Esophagus mucosa (tissue), 1 donor: ENCODE results near the gene PTGIR. TPM values are rescaled to one million over a fixed set of nuclear protein-coding genes. Genes with fewer than 3 reads are reported as not detected.
"Not testable (repeated sequence)": the region's sequence is repeated elsewhere in the genome, so short reads cannot be mapped to it uniquely, and the experiment has no call there.

Experiments used
- ATAC-seq: fragments of 200-7000 bp; cut with Tn5 transposase; one replicate; pipeline ENCODE4 v1.9.1; 2020
- total RNA-seq: library from RNA; stranded (reverse); gene quantifications from one replicate; pipeline ENCODE4 v1.2.4, GENCODE V29; 2023
- donor health status: DM: yes; HTN: yes; CAD: no.

Gene PTGIR
- total RNA-seq, 1 donor from 2014 or later = 0.12 TPM

DNA sequence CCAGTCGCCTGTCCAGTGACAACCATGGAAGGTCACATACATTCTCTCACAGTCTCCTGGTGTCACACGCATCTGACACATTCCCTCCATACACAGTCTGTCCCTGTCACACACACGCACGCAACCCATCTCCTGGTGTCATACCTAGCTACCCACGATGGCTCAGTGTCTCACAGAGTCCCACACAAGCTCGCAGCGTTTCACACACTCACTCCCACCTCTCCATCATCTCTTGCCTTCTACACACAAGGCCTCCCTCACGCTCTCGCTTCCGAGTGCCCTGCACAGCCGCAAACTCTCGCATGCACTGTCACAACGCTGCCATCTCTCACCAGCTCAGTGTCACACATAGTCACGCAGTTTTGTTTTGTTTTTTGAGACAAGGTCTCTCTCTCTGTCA is 12.3 kb upstream of the PTGIR start:
- ATAC-seq = no peak

DNA sequence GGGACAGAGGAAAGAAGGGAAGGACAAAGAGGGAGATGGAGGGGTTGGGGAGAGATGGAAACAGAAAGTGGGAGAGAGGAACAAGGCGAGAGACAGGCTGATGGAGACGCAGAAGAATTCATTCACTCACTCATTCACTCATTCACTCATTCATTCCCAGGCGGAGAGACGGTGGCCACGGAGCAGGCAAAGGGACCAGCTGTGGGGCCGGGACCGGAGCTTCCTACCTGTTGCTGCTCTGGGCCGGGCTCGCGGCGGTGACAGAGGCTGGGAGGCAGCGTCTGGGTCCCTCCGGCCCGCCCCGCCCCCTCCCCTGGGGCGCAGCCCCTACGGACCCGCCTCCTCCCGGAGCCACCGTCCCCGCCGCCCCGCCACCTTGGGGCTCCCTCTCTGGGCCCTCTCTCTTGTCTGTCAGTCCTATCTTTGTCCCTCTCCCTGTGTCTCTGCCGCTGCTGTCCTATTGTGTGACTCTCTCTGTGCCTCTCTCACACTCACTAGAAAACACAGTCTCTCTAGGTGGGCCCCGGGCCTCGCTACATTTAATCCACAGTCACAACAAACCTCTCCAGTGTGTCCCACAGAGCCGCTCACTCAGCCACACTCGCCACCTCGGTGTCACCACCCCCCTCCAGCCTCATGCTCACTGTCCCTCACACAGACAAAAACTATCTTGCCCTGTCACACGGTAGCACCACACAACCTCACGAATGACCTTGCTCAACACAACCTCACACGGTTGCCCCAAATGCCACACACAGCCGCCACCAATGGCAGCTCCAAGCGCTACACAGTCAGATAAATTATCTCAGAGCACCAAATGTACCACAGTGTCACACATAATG is 11.3 kb upstream of the PTGIR start, which contains the start of gene GNG8:
Gene GNG8, minus strand, starts transcription at position 283 of the 842 bp plus-strand sequence. CDS start 1,520 bp downstream, outside the sequence.
- no peak for ATAC-seq

DNA sequence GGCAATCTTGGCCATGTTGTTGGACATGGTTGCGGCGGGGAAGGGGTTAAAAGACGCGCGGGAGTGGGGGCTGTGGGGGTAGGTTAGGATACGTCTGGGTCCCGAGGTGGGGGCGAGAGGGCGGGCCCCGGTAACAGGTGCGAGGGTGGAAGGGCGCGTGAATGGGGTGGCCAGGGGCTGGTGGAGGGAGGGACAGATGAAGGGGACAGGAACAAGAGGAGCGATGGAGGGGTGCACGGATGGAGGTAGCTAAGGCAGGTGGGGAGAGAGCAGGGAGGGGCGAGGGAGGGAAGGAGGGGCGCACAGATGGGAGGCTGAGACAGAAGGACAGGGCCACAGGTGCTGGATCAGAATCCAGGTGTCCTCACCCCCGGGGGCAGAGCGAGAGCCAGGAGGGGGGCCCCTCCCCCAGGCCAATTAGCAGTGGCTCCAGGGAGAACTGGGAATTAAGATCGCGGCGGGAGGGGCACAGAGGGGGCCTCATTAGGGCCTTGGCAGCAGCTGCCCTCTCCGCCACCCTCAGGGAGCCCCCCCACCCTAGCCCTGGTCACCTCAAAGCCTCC is 9.8 kb upstream of the PTGIR start:
- ATAC-seq = no peak

DNA sequence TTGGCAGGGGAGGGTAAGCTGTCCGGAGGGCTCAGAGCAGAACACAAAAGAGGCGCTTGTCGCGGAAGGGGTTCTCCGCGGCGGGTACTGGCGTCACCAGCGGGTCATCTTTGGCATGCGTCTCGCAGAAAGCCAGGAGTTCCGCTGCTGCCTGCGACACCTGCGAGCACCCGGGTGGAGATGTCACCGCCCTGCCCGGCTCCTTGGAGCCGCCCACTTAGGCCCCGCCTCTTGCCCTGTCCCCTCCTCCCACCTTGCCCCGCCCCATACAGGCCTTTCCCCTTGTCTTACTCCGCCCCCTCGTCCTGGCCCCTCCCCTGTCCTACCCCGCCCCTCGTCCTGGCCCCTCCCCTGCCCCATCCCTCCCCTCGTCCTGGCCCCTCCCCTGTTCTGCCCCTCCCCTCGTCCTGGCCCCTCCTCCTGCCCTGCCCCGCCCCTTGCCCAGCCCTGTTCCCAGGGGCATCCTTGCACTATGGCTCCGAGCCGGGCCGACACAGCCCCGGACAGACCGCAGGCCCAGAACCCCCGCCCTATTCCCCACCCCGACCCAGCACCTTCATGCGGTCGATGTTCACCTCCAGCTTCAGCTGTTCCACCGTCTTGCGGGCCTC is 9.3 kb upstream of the PTGIR start:
- peak; percentile 95 for ATAC-seq

DNA sequence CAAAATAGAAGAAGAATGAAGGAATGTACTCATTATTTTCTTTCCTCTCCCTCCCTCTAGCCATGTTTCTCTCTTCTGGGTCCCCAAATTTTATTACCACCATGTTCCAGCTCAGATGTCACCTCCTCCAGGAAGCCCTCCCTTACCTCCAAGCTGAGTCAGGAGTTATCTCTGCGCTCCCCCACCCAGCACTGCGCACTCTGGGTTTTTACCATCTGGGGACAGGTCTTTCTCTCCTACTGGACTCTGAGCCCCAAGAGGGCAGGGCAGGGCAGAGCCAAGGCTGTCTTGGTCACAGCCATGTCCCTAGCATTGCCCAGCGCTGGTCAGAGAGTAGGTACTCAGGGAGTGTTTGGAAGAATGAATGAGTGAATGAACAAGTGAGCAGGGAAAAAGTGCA is 8.2 kb upstream of the PTGIR start:
- ATAC-seq = no peak

DNA sequence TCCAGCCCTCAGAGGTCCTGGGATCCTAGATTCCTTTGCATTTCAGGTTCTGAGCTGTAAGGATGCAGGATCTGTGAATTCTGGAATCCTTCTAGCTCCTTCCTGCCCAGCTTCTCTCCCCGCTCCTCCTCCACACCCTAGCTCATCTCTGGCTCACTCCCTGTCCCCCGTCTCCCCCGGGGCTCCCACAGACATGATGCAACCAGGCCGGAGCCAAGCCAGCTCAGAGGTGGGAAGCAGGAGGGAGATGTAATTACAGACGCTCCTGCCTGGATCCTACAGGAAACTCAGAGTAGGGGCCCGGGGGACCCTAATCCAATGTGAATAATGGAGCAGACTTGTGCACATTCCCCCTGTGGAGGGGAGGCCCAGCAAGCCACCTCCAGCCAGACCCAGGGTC is 6.6 kb upstream of the PTGIR start:
- no peak for ATAC-seq

DNA sequence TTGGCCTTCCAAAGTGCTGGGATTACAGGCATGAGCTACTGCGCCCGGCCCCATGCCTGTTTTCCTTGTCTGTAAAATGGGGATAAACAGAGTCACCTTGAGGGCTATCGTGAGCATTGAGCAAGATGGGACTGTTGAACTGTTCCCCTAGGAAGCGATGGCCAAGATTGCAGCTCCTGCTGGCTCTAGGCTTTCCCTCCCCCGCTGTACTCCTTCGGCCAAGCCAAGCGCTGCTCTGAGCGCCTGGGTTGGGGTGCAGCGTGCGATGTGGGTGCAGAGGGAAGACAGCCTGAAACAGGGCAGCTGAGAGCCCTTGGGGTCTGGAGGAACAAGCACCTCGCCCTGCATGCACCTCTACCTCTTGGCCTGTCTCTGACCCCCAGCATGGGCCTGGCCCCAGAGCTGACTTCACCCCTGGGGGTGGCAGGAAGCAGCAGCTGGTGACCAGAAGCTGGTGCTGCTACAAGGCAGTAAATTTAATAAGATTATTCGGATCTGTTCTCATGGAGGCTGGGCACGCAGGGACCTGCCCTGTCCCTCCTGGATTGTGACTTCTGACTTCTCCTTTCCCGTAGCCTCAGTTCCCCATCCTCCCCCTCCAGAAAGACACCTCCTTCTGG is 5.8 kb upstream of the PTGIR start:
- ATAC-seq = no peak

DNA sequence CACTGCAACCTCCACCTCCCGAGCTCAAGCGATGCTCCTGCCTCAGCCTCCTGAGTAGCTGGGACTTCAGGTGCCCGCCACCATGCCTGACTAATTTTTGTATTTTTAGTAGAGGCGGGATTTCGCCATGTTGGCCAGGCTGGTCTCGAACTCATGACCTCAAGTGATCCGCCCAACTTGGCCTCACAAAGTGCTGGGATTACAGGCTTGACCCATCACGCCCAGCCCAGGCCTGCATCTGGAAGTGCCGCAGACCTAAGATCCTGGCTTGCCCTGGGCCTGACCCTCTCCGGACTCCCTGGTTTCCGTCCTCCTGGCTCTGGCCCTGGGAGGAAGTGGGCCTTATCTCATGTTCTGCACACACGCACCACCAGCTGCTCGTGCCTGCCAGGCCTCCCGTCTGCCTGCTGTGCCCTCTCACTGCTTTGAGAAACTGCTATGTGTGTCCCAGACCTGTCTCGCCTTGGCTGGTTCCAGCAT is 4.7 kb upstream of the PTGIR start:
- no peak for ATAC-seq

DNA sequence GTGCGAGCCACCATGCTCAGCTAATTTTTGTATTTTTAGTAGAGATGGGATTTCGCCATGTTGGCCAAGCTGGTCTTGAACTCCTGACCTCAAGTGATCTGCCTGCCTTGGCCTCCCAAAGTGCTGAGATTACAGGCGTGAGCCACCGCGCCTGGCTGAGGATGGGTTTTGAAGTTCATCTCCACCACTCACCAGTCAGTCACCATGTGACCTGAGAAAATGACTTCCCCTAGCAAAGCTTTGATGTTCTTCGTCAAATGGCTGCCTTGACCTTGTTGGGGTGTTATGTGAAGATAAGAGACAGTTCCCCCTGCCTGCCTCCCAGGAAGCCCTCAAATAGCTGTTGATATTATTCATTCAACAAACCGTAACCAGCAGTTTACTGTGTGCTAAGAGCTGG is 4.1 kb upstream of the PTGIR start:
- ATAC-seq = not testable (repeated sequence)

DNA sequence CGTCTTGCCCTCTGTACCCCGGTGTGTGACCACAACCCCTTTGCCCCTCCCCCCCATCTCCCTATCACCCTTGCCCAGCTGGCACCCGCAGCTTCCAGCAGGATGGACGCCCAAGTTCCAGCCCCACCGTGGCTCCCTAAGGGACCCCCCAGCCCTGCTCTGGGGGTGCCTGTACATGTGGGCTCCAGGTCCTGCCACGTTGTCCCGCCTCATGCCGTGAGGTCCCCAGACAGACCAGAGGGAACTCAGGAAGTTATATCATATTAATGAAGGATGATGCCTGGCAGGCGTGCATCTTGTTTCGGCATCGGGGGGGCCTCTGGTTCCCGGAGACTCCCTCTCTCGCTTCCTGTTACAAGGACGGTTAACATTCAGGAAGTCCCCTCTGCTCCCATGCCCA is 1.6 kb upstream of the PTGIR start:
- ATAC-seq = no peak

DNA sequence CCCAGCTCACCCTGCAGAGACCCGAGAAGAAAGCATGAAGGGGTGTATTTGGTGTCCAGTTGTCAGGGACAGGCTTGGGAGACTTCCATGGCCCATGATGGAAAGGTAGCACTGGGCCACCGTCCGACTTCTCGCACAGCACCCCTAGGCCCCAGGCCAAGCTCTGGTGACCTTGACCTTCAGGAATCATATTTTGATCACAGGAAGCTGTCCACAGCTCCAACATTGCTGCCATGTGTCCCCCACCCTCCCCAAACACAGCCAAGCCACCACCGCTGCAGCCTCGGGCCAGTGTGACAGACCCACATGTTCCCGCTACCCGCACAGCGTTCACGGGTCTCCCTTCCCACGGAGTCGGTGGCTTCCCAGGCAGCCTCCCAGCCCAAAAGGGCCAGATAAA is 842 bp upstream of the PTGIR start:
- no peak for ATAC-seq

DNA sequence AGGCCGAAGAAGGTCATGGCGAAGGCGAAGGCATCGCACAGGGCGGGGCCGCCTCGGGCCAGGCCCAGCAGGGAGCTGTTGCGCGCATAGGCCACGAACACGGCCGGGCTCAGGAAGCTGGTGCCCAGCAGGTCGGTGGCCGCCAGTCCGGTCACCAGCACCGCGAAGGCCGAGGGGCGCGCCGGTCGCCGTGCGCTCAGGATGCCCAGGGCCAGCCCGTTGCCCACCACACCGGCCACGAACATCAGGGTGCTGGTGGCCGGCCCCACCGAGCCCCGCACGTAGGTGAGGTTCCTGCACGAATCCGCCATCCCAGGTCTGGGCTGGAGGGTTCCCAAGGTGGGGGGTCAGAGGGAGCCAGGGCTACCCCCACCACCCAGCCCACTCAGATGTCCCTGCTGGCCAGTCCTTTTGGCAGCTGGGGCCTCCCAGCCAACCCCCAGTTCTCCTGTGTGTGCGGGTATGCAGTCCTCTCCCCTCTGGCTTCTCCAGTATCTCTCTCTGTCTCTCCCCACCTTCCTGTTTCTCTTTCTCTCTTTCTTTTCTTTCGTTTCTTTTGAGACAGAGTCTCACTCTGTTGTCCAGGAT is 880 bp downstream of the PTGIR start:
- ATAC-seq = no peak

DNA sequence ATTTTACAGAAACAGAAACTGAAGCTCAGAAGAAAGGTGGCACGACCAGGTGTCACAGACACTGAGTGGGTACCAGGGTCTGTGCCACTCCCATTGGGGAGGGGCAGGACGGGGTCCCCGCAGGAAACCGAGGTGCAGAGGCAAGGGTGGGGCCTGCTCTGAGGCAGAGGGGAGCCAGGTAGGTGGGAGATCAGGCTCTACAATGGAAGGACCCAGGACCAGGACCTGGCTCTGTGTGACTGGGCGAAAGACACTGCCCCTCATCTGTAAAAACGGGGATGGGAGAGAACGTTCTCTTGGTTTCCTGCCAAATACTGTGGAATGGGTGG is 2.8 kb downstream of the PTGIR start:
- no peak for ATAC-seq

DNA sequence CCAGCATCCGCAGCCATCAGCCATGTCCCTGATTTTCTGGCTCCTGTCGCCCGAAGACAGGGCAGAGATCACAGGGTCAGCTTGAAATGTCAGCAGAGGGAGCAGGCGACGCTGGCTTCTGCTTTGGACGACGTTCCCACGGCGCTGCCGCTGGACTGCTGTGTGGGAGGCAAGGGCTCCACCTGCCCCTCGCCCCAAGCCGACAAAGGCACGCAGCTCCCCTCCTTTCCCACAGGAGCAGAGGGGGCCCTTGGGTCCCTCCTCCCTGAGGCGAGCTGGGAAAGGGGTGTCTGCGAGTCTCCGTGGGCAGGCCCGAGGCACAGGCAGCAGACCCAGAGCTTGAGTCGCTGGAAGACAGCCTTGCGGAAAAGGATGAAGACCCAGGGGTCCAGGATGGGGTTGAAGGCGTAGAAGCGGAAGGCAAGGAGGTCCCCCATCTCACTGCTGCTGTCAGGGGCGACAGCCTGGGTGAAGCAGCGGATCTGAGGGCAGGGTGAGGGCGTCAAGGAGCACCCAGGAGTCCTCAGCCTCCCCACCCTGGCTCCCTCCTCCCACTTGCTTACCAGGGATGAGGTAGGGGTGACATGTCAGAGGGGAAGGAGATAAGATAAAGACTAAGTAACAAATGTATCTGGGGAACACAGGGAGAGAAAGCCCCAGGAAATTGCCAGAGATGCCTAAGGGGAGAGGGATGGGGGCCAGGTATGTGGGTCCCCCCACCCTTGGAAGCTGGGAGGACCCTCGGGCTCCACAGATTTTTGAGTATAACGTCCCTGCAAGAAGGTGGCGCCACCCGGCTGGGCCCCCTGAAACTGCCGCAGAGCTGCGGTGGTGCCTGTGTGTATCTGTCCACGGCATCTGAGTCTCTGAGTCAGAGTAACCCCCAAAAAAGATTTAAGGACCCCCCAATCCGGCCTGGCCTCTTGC is 3.4 kb downstream of the PTGIR start:
- ATAC-seq = no peak

DNA sequence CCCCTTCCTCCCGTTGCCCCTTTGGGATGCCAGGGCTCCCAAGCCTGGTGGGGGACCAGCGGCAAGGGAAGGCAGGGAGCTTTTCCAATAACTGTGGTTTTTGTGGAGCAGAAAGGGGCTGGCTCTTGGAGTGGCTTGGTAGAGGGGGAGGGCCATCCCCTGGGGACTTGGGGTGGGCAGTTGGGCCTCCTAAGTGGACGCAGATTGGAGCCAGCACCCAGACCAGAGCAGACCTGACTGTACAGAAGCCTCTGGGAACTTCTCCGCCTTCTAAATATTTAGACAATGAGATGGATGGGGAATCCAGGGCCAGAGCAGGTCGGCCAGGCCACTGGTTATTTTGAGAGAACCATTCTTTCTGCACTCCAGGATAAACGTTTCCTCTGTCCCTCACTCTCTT is 4.2 kb downstream of the PTGIR start:
- no peak for ATAC-seq

DNA sequence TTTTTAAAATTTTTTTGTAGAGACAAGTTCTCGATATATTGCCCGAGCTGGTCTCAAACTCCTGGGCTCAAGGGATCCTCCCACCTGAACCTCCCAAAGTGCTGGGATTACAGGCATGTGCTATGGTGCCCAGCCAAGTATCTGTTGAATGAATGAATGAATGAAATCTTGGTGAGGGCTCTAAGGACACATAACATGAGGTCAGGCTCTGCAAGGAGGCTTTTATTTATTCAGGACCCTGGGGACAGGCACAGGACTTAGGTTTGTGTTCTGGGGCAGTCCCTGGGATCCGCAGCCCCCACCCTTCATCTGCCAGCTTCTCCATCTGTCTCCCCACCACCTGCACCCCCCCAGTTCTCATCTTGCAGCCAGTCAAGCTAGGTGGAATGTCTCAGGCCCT is 4.6 kb downstream of the PTGIR start:
- ATAC-seq = no peak

DNA sequence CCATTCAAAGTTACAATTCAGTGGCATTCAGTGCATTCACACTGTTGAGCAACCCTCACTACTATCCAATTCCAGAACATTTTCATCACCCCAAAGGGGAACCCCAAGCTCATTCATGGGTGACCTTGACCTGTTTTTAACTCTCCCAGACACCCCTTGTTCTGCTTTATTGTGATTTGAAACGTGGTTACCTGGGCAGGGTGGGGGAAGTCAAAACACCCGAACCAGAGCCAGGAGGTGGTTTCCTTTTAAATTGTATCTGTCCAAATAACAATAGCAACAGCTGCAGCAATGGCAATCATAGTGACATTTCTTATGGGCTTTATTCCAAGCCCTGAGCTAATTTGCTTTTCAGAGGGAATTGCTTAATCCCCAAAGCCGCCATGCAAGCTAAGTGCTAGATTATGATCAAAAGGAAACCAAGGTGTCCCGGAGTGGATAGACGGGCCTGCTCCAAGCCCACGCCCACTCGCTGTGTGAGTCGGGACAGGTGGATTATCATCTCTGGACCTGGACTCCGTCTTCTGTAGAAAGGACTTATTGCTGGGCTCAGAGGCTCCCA is 6.1 kb downstream of the PTGIR start:
- peak; percentile 46 for ATAC-seq

DNA sequence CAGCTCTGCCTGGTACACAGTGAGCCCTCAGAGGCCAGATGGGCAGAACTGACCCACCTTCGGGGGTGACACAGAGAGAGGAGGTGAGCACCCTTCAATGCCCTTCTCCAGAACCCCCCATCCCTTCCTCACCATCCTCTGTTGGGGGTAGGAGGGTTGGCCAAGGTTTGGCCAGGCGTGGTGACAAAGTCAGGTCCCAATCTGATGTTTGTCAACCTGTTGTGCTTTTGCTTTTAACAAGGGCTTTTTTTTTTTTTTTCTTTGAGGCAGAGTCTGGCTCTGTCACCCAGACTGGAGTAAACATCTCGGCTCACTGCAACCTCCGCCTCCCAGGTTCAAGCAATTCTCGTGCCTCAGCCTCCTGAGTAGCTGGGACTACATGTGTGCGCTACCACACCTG is 7.3 kb downstream of the PTGIR start:
- no peak for ATAC-seq

DNA sequence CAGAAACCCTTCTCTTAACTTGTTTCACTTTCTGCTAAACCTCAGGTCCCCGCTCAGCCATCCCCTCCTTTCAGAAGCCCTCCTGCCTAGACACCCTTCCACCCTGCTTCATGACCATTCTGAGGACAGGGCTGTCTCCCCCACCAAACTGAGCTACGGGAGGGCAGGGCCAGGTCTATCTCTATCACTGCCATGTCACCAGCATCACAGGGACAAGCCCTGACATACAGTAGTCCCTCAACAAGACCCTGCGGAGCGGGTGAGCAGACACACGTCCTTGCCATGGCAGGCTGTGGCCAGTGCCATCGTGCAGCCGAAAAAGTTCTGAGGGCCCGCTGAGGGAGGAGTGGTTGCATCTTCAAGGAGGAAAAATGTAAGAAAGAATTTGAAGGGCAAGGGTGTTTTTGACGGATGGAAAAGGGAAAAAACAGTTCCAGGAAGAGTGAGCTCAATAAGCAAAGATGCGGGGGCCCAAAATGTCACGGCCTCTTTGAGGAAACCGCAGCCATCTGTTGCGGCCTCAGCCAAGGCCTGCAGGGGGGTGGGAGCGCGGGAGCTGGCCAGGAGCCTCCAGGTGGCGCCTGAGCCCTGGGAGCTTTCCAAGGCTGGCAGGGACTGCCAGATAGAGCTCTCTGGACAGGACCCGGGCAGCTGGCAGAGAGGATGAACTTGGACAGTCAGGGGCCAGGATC is 8.1 kb downstream of the PTGIR start:
- ATAC-seq = no peak

DNA sequence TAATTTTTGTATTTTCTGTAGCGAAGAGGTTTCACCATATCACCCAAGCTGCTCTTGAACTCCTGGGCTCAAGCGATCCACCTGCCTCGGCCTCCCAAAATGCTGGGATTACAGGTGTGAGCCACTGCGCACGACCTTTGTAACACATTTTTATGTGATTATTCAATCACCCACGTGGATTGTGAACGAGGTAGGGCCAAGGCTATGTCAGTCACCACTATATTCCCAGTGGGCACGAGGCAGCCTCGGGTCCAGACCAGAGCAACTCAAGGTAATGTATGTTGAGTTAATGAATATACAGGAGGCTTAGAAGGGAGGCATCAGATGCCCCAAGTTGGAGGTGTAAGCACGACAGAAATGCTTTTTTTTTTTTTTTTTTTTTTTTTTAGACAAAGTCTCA is 8.9 kb downstream of the PTGIR start:
- no peak for ATAC-seq

DNA sequence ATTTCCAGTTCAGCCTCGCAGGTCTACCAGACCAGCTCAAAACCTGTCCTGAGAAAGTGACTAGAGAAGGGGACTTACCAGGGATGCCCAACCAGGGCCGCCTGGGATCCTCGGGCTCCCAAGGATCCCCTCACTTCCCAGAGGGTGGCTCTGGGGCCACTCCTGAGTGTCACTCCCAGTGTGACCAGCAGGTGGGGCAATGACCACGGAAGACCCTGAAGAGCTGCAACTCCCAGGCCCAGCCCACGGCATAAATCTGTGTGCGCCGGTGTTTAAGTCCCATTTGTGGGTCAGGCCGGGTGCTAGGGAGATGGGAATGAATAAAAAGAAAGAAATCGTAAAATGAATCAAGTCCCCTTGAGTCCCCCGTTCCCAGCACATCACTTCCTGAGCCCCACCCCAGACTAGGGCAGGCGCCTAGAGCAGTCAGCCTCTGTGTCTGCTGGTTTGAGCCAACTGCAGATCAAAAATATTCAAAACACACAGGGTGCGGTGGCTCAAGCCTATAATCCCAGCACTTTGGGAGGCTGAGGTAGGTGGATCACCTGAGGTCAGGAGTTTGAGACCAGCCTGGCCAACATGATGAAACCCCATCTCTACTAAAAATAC is 10.7 kb downstream of the PTGIR start:
- ATAC-seq = peak; percentile 68
